G401 (cell line): Measurements from ENCODE around the gene MAN2B2. TPM values are rescaled to one million over a fixed set of nuclear protein-coding genes. Genes with fewer than 3 reads are reported as not detected.

ENCODE experiments used
- DNase-seq: peaks from one replicate; pipeline ENCODE4 v3.0.0-alpha.2; 2015; ENCODE audit warnings: low spot score
- in situ Hi-C: cut with HindIII; loops from 2 replicates; pipeline ENCODE4 v1.10.0; 2016; ENCODE audit warnings: low sequenced_read_pairs, mixed read lengths
- total RNA-seq: library from RNA; depleted of rRNA; stranded (reverse); fragments of >200 nt; shearing (Covaris generic); gene quantifications from 2 replicates; pipeline ENCODE4 v1.2.3, GENCODE V29; 2014

Gene MAN2B2
- total RNA-seq, 1 experiment from 2014 or later, result 10.1 TPM

GRCh38 chr4:6562931-6563901 lies 11.8 kb upstream of the MAN2B2 start:
- in situ Hi-C loops, result loop anchor here (25.0 kb wide), 1 partner anchor 99 kb away; a partner anchor contains a TSS
- DNase-seq, result no peak

GRCh38 chr4:6563935-6564645 lies 10.9 kb upstream of the MAN2B2 start:
- DNase-seq, result no peak
- in situ Hi-C loops, result loop anchor here (25.0 kb wide), 1 partner anchor 98 kb away; a partner anchor contains a TSS

- DNase-seq, result no peak
- in situ Hi-C loops, result loop anchor here (25.0 kb wide), 1 partner anchor 96 kb away; a partner anchor contains a TSS
Measured at GRCh38 chr4:6565691-6566390, 9.1 kb upstream of the MAN2B2 start.

GRCh38 chr4:6566391-6567190 lies 8.4 kb upstream of the MAN2B2 start:
- in situ Hi-C loops, result loop anchor here (25.0 kb wide), 1 partner anchor 96 kb away; a partner anchor contains a TSS
- DNase-seq, result no peak

- in situ Hi-C loops, result loop anchor here (25.0 kb wide), 1 partner anchor 95 kb away; a partner anchor contains a TSS
- no peak for DNase-seq
Measured at GRCh38 chr4:6567218-6567617, 7.8 kb upstream of the MAN2B2 start.

GRCh38 chr4:6568148-6568547 lies 6.8 kb upstream of the MAN2B2 start:
- in situ Hi-C loops, result loop anchor here (25.0 kb wide), 1 partner anchor 94 kb away; a partner anchor contains a TSS
- DNase-seq, result no peak

GRCh38 chr4:6568689-6569332 lies 6.2 kb upstream of the MAN2B2 start:
- in situ Hi-C loops, result loop anchor here (25.0 kb wide), 1 partner anchor 93 kb away; a partner anchor contains a TSS
- DNase-seq, result no peak

GRCh38 chr4:6571608-6572007 lies 3.4 kb upstream of the MAN2B2 start:
- in situ Hi-C loops, result loop anchor here (25.0 kb wide), 1 partner anchor 91 kb away; a partner anchor contains a TSS
- no peak for DNase-seq

GRCh38 chr4:6573551-6573950 lies 1.4 kb upstream of the MAN2B2 start:
- in situ Hi-C loops, result loop anchor here (25.0 kb wide), 1 partner anchor 89 kb away; a partner anchor contains a TSS
- no peak for DNase-seq

GRCh38 chr4:6573986-6574746 lies 823 bp upstream of the MAN2B2 start:
- in situ Hi-C loops, result loop anchor here (25.0 kb wide), 1 partner anchor 88 kb away; a partner anchor contains a TSS

GRCh38 chr4:6575503-6576240 lies 683 bp downstream of the MAN2B2 start:
- no peak for DNase-seq
- in situ Hi-C loops, result no loop called here

More at GRCh38 chr4:6573986-6574746, 823 bp upstream of the MAN2B2 start:
- DNase-seq, result no peak

GRCh38 chr4:6576512-6576911 lies 1.5 kb downstream of the MAN2B2 start:
- in situ Hi-C loops, result no loop called here
- DNase-seq, result peak; percentile 43

- no peak for DNase-seq
- in situ Hi-C loops, result no loop called here
Measured at GRCh38 chr4:6576932-6577331, 1.9 kb downstream of the MAN2B2 start.

- no peak for DNase-seq
- in situ Hi-C loops, result no loop called here
Measured at GRCh38 chr4:6577409-6577808, 2.4 kb downstream of the MAN2B2 start.

- no peak for DNase-seq
- in situ Hi-C loops, result no loop called here
Measured at GRCh38 chr4:6578221-6578620, 3.2 kb downstream of the MAN2B2 start.

- DNase-seq, result no peak
- in situ Hi-C loops, result no loop called here
Measured at GRCh38 chr4:6580353-6580752, 5.4 kb downstream of the MAN2B2 start.
